HG03521 (cell line): ENCODE measurements around the gene DEPDC4.
"Not testable (repeated sequence)": the region's sequence is repeated elsewhere in the genome, so short reads cannot be mapped to it uniquely, and the experiment has no call there.

ENCODE experiments used
- ATAC-seq: cut with Tn5 transposase; IDR thresholded peaks from one replicate; pipeline ENCODE4 v1.9.1; 2021; ENCODE audit warnings: mild to moderate bottlenecking, moderate library complexity; ENCODE audit not compliant: unreplicated experiment

DEPDC4 gene

DNA sequence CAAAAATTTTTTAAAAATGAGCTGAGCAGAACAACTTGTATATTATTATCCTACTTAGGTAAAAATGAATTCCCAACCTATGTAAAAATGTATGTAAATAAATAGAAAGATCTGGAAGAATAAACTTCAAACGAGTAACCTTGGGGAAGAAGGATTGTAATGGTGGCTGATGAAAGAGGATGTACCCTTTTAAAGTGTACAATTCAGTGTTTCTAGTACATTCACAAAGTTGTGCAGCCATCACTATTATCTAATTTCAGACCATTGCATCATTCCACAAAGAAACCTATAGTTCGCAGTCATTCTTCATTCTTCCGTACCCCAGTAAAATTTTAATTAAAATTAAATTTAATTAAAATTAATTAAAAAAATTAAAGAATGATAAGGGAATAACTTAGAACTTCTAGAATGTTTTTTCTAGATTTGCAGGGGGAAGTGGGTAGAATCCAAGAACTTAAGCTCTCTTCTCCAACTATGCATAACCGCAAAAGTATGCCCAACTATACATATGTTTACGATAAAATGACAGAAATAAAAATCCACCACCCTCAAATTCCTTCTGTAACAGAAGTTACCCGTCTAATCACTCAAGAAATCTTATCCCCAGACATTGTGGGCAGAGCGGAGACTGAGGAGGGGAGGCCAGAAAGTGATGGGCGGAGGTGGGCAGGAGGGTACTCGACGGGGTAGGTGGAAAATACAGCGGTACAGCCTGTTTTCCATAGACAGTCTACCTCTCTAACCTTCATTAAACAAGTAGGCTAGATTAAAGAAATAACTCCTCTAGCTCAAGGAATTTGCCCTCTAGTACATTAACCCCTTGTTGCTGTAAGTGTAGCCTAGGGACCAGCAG, 921 bp downstream of the DEPDC4 start:
- no peak for ATAC-seq

DNA sequence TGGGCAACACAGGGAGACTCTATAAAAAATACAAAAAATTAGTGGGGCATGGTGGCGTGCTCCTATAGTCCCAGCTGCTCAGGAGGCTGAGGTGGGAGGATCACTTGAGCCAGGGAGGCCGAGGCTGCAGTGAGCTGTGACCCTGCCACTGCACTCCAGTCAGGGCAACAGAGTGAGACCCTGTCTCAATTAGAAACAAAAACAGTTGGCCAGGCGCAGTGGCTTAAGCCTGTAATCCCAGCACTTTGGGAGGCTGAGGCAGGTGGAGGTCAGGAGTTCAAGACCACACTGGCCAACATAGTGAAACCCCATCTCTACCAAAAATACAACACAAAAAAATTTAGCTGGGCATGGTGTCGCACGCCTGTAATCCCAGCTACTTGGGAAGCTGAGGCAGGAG, 1.8 kb downstream of the DEPDC4 start:
- not testable (repeated sequence) for ATAC-seq

DNA sequence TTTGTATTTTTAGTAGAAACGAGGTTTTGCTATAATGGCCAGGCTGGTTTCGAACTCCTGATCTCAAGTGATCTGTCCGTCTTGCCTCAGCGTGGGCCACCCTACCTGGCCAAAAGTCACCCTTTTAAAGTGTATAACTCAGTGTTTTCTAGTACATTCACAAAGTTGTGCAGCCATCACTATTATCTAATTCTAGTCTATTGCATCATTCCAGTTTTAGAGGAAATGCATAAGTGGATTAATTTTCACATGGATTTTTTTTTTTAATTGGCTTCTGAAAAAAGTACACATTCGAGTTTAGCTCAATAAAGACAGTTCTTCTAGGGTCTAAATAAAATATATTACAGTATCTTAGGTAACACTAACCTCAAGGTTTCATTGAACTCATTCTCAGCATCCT, 3.7 kb downstream of the DEPDC4 start:
- ATAC-seq: no peak

DNA sequence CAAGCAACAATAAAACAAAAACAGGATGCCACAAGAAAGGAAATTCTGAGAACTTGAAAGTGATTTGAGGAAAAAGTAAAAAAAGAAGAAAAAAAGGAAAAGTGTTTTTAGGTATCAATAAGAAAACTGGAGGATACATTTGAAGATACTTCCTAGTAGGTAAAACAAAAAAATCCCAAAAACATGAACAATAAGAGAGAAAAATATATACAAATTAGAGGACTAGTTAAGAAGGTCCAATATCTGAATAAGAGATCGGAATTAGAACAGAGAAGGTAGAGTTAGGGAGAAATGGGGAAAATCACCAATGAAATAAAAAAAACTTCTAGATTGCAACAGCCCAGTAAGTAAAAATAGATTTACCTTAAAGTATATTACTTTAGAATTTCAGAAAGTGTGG, 8.8 kb downstream of the DEPDC4 start:
- no peak for ATAC-seq

DNA sequence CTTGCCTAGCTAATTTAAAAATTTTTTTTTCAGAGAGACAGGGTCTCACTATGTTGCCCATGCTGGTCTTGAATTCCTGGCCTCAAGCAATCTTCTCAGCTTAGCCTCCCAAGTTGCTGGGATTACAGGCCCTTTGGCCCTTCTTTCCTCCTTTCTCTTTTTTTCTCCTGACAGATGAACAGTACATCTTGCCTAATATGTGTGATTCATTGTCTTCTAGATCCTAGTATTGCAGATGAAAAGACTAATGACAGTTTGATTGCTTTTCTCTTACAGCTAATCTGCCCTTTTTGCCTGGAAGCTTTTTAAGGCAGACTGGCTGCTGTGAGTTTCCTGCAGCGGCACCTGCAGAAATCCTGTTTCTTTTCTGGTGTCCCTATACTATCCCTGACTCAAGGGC, 12.0 kb downstream of the DEPDC4 start:
- ATAC-seq: no peak

DNA sequence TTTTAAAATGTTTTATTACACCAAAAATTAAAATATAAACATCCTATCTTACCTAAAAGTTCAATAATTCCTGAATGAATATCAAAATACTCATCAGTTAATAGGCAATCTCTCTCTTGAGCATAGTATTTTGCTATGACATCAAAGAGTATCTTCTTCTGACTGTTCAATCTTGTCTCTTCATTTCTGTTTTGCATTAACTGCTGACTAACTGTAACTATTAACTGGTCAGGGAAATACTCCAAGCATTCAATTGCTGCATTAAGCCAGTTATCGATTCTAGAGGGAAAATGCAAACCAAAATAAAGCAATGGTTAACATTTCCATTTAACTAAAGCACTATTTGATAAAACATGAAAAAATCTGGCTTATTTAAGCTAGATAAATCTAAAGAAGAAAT, 13.4 kb downstream of the DEPDC4 start:
- no peak for ATAC-seq

DNA sequence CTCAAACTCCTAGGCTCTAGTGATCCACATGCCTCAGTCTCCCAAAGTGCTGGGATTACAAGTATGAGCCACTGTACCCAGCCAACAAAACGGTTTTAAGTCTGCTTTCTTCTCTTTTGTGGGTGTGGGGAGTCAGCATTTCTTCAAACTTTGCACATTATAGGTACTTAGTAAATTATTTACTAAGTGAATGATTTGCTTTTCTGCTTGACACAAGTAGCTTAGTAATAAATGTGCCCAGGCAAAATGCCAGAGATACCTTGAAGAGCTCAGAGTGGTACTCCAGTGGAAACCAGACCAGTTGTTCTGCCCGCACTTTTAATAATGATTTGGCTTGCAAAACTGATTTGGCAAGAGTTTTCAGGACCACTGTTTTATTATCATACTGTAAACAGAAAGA, 15.0 kb downstream of the DEPDC4 start:
- ATAC-seq: no peak

DNA sequence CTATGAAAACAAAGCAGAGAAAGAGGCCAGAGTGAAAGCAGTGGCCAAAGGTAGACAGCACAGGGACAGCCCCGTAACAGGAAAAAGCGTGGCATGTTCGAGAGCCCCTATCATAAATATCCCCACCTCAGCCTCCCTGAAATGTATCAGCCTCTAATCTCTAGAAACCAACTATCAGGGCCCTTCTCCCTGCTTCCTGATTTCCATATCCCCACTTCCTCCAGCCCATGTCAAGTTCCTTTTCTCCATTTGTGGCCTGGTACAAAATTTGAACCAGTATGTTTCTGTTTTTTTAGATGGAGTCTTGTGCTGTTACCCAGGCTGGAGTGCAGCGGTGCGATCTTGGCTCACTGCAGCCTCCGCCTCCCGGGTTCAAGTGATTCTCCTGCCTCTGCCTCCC, 16.9 kb downstream of the DEPDC4 start:
- ATAC-seq: no peak

DNA sequence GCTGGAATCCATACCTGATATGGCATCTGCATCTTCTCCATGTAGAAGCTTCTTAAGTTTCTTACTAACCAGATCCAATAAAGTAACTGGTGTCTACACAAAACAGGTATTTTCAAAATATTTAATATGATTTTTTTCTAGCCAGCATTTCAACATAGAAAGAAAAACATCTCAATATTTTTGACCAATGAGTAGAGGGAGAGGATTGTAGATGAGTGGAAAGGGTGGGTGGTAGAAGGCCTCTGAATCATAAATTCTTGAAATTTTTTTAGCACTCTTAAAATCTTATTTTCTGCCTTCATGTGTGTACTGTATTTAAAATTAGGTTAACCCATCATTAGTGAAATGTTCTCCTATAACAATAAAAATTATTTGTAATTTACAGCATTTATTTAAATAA, 18.0 kb downstream of the DEPDC4 start:
- ATAC-seq: no peak

DNA sequence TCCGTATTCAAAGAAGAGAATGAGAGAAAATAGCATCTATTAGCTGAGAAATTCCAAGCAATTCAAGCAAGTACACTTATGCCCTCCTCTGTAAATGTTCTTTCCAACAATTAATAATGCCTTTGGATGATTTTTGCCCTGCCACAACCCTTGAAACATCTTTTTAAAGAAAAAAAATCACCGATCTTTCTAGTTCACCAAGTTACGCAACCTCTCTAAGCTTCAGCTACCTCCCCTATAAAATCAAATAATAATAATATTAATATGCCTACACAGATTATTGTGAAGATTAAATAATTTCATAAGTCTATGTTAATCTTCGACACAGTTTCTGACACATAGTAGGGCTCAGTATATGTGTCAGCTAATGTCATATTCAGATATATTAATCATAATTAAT, 19.1 kb downstream of the DEPDC4 start:
- no peak for ATAC-seq

DNA sequence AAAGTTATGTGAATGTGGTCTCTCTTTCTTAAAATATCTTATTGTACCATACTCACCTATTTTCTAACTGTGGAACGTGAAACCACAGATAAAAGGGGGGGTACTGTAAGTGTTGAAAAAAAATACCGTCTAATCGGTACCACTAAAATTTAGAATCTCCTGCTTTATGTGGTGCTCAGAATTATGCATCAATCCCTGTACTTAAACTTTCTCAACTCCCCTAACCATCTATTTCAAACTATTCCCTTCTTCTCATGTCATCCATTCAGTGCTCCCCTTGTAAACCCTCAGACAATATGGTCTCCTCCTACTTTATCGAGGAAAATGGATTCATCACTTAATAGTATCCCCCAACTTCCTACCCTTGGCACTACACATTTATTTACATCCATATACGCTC, 23.7 kb downstream of the DEPDC4 start:
- no peak for ATAC-seq

DNA sequence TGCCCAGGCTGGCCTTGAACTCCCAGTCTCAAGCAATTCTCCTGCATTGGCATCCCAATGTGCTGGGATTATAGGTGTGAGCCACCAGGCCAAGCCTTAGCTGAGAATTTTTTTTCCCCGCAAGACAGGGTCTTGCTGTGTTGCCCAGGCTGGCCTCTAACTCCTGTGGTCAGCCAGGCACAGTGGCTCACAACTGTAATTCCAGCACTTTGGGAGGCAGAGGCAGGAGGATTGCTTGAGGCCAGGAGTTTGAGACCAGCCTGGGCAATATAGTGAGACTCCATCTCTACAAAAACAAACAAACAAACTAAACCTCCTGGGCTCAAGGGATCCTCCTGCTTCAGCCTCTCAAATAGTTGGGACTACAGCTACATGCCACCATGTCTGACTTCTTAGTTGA, 27.3 kb downstream of the DEPDC4 start:
- ATAC-seq: no peak

DNA sequence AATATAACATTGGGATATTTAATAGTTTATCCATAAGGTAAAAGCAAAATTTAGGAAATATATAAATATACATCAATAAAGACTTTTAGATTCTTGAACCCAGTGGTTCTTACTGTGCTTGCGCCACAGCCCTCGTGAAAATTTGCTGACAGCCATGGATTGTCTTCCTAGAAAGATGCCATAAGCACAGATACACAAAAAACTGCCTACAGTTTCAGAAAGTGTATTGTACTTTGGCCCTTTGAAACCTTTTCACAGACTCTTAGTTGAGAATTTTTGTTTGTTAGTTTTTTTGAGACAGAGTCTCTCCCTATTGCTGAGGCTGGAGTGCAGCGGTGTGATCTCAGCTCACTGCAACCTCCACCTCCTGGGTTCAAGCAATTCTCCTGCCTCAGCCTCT, 28.1 kb downstream of the DEPDC4 start:
- no peak for ATAC-seq

DNA sequence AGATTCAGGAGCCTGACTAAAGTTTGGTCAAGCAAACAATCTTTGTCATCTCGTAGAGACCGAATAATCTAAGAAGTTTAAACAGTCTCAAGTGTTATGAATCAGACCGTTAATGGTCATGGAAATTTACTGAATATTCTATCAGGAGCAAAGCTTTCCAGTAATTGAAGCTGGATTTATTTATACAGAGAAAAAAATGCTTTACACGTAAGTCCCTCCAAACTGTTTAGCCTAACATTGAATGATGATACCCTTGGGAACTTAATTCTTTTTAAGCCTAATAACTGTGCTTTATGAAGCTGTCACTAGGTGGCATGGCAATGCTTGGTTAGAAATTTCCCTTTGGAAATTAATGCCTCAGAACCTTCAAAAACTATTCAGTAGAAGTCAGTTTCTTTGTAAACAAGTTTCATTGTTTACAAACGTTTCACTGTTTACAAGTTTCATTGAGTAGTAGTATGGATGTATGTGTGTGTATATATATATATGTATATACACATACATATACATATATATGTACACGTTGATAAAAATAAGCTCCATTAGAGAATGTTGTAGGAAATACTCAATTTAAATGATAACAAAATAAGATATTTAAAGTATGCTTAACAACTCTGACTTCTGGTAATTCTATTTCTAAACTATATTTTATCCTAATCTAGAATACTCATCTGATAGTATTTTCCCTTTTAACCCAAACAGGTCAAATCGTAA, 32.1 kb downstream of the DEPDC4 start:
- ATAC-seq: no peak

DNA sequence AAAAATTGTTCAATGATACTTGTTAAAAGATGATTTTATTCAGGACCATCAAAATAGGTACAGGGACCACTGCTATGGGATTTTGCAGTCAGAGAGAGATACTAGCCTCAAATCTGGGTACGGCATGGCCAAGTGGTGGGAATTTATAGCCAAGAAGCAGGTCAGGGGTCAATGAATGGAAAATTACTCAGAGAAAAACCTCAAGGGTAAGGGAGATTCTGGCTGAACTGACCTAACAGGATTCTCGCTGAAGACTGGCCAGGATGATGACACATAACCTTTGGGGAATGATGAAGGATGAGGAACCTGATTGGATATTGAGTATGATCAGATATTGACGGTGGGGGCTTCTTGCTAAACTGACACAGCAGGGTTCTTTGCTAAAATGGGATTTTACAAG, 32.7 kb downstream of the DEPDC4 start:
- no peak for ATAC-seq

DNA sequence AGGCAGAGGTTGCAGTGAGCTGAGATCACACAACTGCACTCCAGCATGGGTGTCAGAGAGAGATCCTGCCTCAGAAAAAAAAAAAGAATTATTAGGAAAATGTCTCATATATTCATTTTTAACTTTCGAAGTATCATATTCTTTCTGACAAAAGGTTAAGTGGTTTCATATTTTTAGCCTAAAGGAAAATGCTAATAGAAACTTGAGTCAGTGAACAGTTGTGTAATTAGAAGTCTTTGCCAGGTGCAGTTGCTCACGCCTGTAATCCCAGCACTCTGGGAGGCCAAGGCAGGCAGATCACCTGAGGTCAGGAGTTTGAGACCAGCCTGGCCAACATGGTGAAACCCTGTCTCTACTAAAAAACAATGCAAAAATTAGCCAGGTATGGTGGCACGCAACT, 35.0 kb downstream of the DEPDC4 start:
- not testable (repeated sequence) for ATAC-seq

DNA sequence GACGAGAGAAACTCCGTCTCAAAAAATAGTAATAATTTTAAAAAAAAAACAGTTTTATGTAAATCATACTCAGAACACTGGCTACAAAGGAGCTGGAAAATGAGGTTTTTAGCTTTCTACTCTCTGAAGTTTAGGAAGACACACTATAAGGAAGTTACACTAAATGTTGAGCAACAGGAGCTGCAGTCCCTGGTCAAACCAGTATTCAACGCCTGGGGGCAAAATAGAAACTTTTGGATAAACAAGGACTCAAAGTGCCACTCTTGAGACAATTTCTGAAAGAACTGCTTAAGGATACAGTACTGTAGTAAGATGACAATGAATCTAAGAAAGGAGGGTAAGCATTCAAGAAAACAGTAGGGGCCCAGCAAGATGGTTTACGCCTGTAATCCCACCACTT, 37.0 kb downstream of the DEPDC4 start:
- ATAC-seq: no peak

DNA sequence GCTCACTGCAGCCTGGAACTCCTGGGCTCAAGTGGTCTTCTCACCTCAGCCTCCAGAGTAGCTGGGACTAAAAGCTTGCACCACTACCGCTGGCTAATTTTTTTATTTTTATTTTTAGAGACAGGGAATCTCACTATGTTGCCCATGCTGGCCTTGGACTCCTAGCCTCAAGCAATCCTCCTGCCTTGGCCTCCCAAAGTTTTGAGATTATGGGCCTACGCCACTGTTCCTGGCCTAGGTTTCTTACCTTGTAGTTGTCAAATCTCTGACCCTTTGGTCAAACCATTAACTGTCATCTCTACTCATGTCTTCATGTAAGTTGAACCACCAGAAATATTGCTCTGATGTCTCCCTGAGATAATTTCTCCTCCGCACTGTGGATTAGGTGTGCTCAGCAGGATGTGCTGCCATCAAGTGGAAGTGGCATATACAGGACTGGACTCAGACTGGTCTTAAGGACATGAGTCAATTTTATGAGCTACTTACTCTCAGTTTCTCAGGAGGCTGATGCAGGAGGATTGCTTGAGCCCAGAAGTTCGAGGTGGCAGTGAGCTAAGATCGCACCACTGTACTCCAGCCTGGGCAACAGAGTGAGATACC, 37.7 kb downstream of the DEPDC4 start:
- no peak for ATAC-seq

DNA sequence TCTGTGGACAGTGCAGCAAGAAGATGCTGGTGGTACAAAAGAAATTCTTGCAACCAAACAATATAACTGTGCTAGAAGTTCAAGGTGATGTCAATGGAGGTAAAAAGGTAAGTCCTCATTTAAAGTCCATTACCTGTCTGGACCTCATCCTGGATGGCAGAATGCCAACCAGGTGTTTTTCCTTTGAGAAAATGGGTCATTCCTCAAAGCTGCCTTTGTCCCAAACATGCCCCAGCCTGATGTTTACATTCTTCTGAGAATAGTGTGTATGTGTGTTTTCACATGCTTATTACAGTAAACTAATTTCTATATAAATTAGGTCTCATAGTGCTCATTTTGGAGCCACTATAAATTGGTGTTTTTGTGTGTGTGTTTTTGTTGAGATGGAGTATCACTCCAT, 41.4 kb downstream of the DEPDC4 start:
- ATAC-seq: no peak

DNA sequence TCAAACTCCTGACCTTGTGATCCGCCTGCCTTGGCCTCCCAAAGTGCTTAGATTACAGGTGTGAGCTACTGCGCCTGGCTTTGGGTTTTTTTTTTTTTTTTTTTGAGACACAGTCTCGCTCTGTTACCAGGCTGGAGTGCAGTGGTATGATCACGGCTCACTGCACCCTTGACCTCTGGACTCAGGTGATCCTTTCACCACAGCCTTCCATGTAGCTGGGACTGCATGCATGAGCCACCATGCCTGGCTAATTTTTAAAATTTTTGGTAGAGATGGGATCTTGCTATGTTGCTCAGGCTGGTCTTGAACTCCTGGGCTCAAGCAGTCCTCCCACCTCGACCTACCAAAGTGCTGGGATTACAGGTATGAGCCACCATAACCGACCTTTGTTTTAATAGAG, 44.7 kb downstream of the DEPDC4 start:
- not testable (repeated sequence) for ATAC-seq

DNA sequence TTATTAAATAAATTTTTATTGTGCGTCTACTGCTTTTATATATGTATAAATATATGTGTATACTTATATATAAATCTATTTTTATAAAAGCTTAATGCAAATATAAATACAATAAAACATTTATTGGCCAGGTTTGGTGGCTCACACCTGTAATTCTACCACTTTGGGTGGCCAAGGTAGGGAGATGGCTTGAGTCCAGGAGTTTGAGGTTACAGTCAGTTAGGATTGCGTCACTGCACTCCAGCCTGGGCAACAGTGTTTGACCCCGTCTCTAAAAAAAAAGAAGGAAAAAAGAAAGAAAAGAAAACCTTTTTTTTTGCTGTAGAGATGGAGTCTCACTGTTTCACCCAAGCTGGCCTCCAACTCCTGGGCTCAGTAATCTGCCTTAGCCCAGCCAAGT, 45.4 kb downstream of the DEPDC4 start:
- no peak for ATAC-seq
